Central memory CD8-positive, alpha-beta T cell (primary cell): ENCODE data around the gene LENG8.
"Not testable (repeated sequence)": the region's sequence is repeated elsewhere in the genome, so short reads cannot be mapped to it uniquely, and the experiment has no call there.

Experiments used
- ATAC-seq: fragments of 150-1000 bp; cut with Tn5 transposase; replicated peaks from 2 replicates; pipeline ENCODE4 v1.10.0; 2022; ENCODE audit warnings: mild to moderate bottlenecking, moderate FRiP score, moderate number of reproducible peaks; ENCODE audit not compliant: poor library complexity, severe bottlenecking; ENCODE audit errors: extremely low read depth
- DNase-seq, 2 donors: peaks; one replicate each; pipeline ENCODE4 v3.0.0; 2021; ENCODE audit warnings: low spot score in 2 of 2
- H3K27ac Mint-ChIP-seq: one replicate; pipeline ENCODE4 v1.8.0; 2022; ENCODE audit warnings: low read depth, mild to moderate bottlenecking, moderate library complexity, mixed read lengths
- H3K27me3 Mint-ChIP-seq: one replicate; pipeline ENCODE4 v1.8.0; 2022; ENCODE audit warnings: mixed read lengths
- H3K36me3 Mint-ChIP-seq: one replicate; pipeline ENCODE4 v1.8.0; 2022; ENCODE audit warnings: mild to moderate bottlenecking, moderate library complexity, mixed read lengths; ENCODE audit not compliant: insufficient read depth
- H3K4me1 Mint-ChIP-seq: one replicate; pipeline ENCODE4 v1.8.0; 2022; ENCODE audit warnings: mixed read lengths
- H3K4me3 Mint-ChIP-seq: one replicate; pipeline ENCODE4 v1.8.0; 2022; ENCODE audit warnings: mild to moderate bottlenecking, moderate library complexity, mixed read lengths
- H3K9me3 Mint-ChIP-seq: one replicate; pipeline ENCODE4 v1.8.0; 2022; ENCODE audit warnings: mixed read lengths

The LENG8 gene

DNA sequence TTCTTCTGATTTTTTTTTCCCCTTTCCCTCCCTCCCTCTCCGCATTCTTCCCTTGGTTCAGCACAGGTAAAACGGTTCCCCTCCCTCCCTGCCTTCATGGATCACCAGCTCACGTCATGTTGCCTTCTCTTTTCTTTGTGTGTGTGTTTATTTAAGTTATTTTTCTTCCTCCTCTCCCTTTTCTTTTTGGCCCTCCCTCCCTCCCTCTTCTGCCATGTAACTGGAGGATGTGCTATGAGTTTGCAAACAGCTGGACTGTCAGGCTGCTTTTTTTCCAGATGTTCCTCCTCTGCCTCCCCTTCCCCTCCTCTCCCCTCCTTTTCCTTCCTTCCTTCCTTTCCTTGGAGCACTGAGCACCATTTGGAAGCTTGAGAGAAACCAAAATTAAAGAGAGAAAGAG lies 12.6 kb downstream of the LENG8 start:
- no peak for ATAC-seq
- no peak for DNase-seq
- Mint-ChIP-seq H3K9me3 (no peaks in the 10 kb centered on the region), H3K4me1 (peaks cover 48% of the 10 kb centered on the region), H3K27me3 (no peaks in the 10 kb centered on the region), H3K36me3 (peaks cover 63% of the 10 kb centered on the region), H3K4me3 (peak overlapping the region; percentile 86), H3K27ac (peak overlapping the region; percentile 42)

DNA sequence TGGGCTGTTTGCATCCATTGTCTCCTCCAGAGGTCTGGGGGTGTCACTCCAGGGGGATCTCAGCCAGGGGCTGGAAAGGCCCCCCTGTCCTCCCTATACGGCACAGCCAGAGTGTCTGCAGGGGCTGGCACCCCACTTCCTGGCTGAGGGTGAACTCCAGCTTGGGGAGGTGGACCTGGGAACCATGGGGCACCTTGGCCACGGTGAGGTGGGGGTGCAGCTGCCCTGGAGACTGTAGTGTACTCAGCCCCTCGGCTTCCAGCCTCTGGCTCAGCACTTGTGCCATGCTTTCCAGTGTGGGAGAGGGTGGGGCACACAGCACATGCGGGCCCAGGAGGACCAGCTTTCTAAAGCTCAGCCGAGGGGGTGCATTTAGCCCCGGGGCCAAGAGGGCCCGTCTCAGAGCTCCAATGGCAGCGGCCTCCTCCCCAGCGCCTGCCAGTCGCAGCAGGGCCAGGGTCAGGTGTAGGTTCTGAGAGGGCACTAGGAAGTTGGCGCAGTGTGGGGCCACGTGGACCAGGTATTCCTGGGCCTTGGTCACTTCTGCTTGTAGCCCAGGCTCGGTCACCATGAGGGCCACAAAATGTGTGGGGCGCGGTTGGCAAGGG lies 13.2 kb downstream of the LENG8 start:
- peaks cover 48% of the 10 kb centered on the region for H3K4me1 Mint-ChIP-seq
- ATAC-seq (no peak), DNase-seq (no peak)
- peak overlapping the region; percentile 86 for H3K4me3 Mint-ChIP-seq
- H3K36me3 Mint-ChIP-seq, result peaks cover 59% of the 10 kb centered on the region
- H3K9me3 Mint-ChIP-seq, result no peaks in the 10 kb centered on the region
- H3K27ac Mint-ChIP-seq, result peak overlapping the region; percentile 42
- H3K27me3 Mint-ChIP-seq, result no peaks in the 10 kb centered on the region

DNA sequence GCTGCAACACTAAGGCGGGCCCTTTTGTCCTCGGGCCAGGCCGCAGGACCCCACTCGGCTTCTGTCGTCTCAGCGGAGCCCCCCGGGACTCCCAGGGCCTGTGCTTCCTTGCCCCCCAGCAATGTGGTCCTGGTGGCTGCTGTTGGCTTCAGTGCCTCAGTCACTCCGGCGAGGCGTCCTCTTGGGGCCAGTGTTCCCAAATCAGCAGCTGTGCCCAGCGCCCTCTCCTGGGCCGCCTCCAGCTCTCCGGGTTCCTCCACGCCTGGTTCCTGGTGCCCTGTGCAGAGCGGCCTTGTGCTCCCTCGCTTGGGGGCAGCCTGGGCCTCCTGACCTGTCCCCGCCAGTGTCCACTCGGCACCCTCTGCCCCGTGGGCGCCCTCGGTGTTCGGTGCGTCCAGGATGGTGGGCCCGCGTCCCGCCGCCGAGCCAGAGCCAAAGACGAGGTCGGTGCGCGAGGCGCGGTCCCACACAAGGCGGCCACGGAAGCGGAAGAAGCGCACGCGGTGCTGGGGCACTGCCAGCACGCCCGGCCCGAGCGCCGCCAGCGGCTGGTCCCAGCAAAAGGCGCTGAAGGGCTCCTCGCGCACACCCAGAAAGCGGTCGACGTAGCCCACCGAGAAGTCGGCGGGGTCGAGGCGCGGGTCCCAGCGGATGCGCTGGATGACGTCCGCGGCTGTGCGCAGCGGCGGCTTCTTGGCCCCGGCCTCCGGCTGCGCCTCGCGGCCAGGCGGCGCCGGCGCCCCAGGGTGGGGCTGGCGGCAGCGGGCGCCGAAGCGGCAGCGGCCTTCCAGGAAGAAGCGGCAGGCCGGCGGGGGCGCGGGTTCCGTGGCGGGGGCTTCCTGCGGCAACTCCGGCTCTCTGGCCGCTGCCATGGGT lies 13.9 kb downstream of the LENG8 start:
- peak; percentile 56 for ATAC-seq
- Mint-ChIP-seq H3K4me3 (peak overlapping the region; percentile 86), H3K27me3 (no peaks in the 10 kb centered on the region), H3K4me1 (peaks cover 48% of the 10 kb centered on the region), H3K27ac (peak overlapping the region; percentile 88), H3K36me3 (peaks cover 55% of the 10 kb centered on the region), H3K9me3 (no peaks in the 10 kb centered on the region)
- peak; percentile 59 to 68 for DNase-seq

DNA sequence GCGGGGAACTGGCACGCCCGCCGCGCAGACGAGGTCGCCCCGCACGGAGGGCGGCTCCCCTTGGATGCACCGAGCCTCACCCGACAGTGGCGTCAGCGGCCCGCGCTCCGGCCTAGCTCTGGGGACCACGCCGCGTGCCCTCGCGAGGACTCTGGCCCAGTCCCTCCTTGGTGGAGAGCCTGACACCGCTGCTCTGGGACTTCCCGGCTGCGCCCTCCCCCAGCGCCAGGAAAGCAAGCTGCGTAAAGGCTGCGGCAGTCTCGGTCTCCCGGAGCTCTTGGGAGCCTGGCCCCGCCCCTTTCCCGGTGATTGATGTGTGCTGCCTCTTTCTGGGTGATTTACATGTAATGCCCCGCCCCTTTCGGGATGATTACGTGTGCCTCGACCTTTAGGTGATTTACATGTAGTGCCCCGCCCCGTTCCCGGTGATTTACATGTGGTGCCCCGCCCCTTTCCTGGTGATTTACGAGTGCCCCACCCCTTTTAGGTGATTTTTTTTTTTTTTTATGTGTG lies 14.6 kb downstream of the LENG8 start, which contains the start of gene LENG9:
LENG9 (minus strand) TSS at position 248 of the 513 bp plus-strand sequence. CDS start 252 bp downstream, outside the sequence.
- Mint-ChIP-seq H3K4me3 (peak within 1 kb of the TSS; percentile 86), H3K27ac (peak within 1 kb of the TSS; percentile 88), H3K27me3 (peaks cover 4% of the 10 kb centered on the region), H3K9me3 (no peaks in the 10 kb centered on the region), H3K4me1 (peaks cover 42% of the 10 kb centered on the region), H3K36me3 (peaks cover 48% of the 10 kb centered on the region)
- ATAC-seq (peak; percentile 64), DNase-seq (peak; percentile 87)

DNA sequence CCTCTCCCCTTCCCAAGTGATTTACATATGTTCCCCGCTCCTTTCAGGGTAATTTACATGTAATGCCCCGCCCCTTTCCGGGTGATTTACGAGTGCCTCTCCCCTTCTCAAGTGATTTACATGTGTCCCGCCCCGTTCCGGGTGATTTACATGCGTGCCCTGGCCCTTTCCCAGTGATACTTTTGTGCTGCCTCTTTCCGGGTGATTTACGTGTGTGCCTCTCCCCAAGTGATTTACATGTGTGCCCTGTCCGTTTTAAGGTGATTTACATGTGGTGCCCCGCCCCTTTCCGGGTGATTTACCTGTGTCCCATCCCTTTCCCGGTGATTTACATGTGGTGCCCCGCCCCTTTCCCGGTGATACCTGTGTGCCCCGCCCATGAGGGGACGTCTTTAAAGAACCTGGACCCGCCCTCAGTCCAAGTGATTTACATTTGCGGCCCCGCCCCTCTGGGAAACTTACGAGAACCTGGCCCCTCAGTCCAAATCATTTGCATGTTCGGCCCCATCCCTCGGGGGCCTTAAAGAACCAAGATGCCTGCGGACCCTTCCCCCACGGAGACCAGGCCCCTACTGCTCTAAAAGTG lies 15.1 kb downstream of the LENG8 start:
- Mint-ChIP-seq H3K9me3 (no peaks in the 10 kb centered on the region), H3K4me1 (peaks cover 36% of the 10 kb centered on the region), H3K36me3 (peaks cover 43% of the 10 kb centered on the region), H3K27me3 (peaks cover 10% of the 10 kb centered on the region), H3K27ac (peak overlapping the region; percentile 88), H3K4me3 (peak overlapping the region; percentile 86)
- ATAC-seq (peak; percentile 54), DNase-seq (peak; percentile 71 to 76)

DNA sequence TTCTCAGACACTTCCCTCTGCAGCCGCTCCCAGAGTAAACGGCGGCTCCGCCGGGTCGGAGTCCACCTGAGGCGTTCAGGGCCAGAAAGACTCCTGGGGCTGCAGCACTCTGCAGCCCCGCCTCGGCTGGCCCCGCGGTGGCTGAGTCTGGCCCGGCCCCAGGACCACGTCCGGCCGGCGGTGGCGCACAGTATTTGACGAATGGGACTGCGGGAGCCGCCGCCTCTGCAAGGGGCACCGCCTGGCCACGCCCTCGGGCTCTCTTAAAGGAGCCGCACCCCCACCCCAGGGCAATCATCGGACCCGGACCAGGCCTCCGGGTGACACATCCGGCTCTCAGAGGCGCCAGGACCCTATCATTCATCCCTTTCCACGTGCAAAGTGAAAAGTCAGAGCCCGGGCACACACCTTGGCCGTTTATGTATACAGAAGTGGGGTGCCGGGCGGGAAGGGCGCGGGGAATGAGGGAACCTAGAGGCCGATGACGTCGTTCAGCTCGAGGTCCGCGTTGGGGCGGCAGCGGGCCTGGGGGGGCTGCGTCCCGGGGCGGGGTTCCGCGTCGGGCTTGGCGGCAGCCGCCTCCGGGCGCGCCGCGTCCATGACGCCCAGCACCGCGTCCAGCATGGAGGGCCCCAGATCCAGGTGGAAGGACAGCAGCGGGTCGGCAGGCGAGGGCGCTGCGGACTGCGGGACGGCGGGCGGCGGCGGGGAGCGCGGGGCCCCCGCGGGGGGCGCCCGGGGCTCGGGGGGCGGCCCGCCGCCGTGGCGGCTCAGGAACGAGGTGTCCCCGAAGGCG lies 15.8 kb downstream of the LENG8 start:
- Mint-ChIP-seq H3K9me3 (no peaks in the 10 kb centered on the region), H3K36me3 (peaks cover 36% of the 10 kb centered on the region), H3K27me3 (peaks cover 17% of the 10 kb centered on the region), H3K27ac (peak overlapping the region; percentile 88), H3K4me3 (peak overlapping the region; percentile 86), H3K4me1 (peaks cover 29% of the 10 kb centered on the region)
- no peak for ATAC-seq
- DNase-seq, result peak in 1 of 2 donors; percentile 49

DNA sequence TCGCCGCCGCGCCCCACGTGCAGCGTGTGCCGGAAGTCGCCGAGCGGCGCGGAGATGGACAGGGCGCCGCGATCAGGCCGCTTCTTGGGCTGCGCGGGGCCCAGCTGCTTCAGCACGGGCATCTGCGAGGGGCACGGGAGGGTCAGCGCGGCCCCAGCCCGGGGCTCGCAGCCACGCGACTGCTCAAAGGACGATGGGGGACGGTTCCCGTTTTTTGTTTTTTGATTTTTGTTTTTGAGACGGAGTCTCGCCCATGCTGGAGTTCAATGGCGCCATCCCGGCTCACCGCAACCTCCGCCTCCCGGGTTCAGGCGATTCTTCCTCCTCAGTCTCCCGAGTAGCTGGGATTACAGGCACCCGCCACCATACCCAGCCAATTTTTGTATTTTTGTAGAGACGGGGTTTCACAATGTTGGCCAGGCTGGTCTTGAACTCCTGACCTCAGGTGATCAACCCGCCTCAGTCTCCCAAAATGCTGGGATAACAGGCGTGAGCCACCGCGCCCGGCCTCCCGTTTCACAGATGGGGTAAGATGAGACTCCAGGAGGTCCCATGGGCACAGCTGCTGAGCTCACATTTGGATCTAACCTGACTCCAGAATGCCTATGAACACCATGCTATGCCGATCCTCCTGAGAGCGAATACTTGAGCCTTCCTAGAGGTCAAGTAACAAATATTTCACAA lies 16.6 kb downstream of the LENG8 start:
- no peak for ATAC-seq
- peak overlapping the region; percentile 69 for H3K4me3 Mint-ChIP-seq
- no peak overlapping the region for H3K27ac Mint-ChIP-seq
- peaks cover 33% of the 10 kb centered on the region for H3K36me3 Mint-ChIP-seq
- no peaks in the 10 kb centered on the region for H3K9me3 Mint-ChIP-seq
- no peak for DNase-seq
- peaks cover 24% of the 10 kb centered on the region for H3K27me3 Mint-ChIP-seq
- peaks cover 34% of the 10 kb centered on the region for H3K4me1 Mint-ChIP-seq

DNA sequence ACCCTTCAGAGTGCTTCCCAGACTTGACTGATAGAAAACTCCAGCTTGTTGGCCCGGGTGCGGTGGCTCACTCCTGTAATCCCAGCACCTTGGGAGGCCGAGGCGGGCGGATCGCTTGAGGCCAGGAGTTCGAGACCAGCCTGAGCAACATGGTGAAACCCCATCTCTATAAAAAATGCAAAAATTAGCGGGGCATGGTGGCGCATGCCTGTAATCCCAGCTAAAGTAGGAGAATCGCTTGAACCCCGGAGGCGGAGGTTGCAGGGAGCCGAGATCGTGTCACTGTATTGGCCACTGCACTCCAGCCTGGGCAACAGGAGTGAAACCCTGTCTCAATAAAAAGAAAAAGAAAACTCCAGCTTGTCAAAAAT lies 17.1 kb downstream of the LENG8 start:
- Mint-ChIP-seq H3K36me3 (peaks cover 27% of the 10 kb centered on the region), H3K4me1 (peaks cover 37% of the 10 kb centered on the region), H3K4me3 (peak overlapping the region; percentile 69), H3K27me3 (peaks cover 29% of the 10 kb centered on the region)
- ATAC-seq, H3K9me3 Mint-ChIP-seq, DNase-seq, H3K27ac Mint-ChIP-seq: not testable (repeated sequence)

DNA sequence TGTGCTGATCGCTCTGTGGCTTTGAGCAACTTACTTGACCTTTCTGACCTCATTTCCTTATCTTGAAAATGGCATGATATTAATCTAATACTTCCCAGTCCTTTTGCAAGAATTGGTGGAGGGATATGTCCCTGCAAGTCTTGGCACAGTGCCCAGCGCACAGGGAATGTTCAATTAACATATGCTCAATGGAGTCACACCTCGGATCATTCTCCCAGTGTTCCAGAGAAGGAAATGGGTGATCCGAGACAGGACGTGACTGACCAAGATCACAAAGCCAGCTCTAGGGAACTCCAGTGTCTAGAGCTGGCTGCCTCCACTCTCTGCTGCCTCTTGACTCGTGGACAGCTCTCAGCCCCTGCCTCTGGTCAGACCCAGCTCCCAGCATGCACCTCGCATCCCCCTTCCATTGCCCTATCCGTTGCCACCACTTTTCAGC lies 20.5 kb downstream of the LENG8 start:
- H3K36me3 Mint-ChIP-seq, result peaks cover 2% of the 10 kb centered on the region
- peaks cover 52% of the 10 kb centered on the region for H3K27me3 Mint-ChIP-seq
- H3K4me1 Mint-ChIP-seq, result peaks cover 18% of the 10 kb centered on the region
- H3K9me3 Mint-ChIP-seq, result no peaks in the 10 kb centered on the region
- ATAC-seq, result no peak
- no peak for DNase-seq
- no peak overlapping the region for H3K27ac Mint-ChIP-seq
- no peak overlapping the region for H3K4me3 Mint-ChIP-seq

DNA sequence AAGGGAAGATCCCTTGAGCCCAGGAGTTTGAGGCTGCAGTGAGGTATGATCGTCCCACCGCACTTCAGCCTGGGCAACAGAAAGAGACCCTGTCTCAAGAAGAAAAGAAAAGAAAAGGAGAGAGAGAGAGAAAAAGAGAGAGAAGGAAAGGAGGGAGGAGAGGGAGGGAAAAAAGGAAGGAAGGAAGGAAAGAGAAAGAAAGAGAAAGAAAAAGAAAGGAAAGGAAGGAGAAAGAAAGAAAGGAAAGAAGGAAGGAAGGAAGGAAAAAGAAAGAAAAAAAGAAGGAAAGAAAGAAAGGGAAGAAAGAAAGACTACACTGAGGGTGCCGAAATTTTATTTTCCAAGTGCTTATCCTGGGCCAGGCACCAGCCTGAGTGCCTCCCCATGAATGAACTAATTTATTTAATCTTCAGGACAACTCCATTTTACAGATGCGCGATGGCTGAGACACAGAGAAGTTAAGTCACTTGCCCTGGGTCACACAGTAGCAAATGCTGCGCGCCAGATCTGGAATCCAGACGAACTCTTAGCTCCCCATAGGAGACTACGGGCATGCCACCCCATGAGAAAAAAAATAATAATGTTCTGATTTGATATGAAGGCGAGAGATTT lies 21.4 kb downstream of the LENG8 start:
- Mint-ChIP-seq H3K4me1 (peaks cover 14% of the 10 kb centered on the region), H3K27me3 (peaks cover 52% of the 10 kb centered on the region), H3K27ac (no peak overlapping the region), H3K9me3 (no peaks in the 10 kb centered on the region), H3K4me3 (no peak overlapping the region), H3K36me3 (peaks cover 2% of the 10 kb centered on the region)
- ATAC-seq (no peak), DNase-seq (no peak)

DNA sequence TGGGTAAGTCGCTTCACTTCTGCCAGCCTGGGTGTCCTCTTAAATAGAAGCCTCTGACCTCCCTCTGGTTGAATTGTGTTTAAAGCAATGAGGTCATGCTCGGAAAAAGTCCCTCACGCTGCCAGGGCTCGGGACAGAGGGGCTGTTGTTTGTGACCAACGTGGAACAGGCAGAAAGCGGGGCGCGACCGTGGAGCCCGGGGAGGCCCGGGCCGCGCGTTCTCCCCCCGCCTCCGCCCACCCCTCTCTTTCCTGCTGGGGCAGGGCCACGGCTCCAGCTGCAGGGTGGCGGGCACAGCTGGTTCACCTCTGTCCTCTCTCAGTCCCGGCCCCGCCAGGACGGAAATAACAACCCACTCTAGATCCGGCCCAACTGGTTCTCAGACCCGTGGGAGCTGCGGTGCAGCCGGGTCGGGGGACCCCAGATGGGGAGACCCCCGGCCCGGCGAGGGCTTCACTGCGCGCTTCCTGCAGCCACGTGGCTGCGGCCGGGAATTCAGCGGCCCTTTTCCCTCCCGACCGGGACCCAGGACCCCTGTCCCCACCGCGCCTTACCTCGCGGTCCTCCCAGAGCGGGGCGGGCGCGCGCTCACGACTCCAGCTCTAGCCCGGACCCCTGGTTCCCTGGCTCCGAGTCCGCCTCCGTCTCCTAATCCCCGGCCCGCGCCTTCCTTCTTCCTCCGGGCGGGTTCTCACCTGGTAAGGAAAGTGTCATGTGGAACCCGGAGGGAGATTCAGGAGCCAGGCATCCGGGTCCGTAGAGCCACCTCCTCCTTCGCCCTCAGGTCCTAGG lies 22.2 kb downstream of the LENG8 start:
- Mint-ChIP-seq H3K36me3 (peaks cover 2% of the 10 kb centered on the region), H3K9me3 (no peaks in the 10 kb centered on the region), H3K4me1 (peaks cover 11% of the 10 kb centered on the region), H3K27ac (no peak overlapping the region), H3K4me3 (peak overlapping the region; percentile 20), H3K27me3 (peaks cover 53% of the 10 kb centered on the region)
- no peak for ATAC-seq
- DNase-seq, result no peak
